GM12892 (cell line): ENCODE data around the gene ANKRD11.

ENCODE experiments used
- POLR2A ChIP-seq: IDR thresholded peaks from 2 replicates; pipeline ENCODE4 v1.6.1; 2011; ENCODE audit warnings: low read depth, low read length, control low read depth
- TAF1 ChIP-seq: IDR thresholded peaks from 2 replicates; pipeline ENCODE4 v1.6.1; 2011; ENCODE audit warnings: low read depth, mild to moderate bottlenecking, control low read depth, low read length, borderline replicate concordance

- no peak for TF ChIP-seq TAF1
- no peak for TF ChIP-seq POLR2A
Measured at GRCh38 chr16:89376812-89377452, 113.4 kb downstream of the ANKRD11 start.
